ENCODE measurements around the gene HDAC7. TPM values are rescaled to one million over a fixed set of nuclear protein-coding genes. Genes with fewer than 3 reads are reported as not detected.

Gene HDAC7
- total and polyA plus RNA-seq, 4 donors, result 3.5 to 14.7 (median 7.2) TPM

DNA sequence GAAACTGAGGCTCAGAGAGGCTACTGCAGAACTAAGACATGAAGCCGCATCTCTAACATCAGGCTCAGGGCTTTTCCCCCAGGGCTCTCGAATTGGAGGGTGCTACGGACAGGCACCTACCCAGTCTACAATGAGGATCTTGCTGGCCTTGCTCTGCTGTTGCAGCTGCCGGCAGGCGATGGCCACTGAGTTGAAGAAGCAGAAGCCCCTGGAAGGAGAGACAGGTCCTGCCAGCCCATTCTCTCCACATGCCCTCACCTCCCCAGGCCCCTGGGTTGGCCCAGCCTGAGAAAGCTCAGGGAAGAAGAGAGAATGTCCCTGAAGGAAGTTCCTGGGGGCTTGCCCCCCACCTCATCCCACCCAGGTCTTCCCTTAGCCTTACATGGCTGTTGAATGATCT is 30.6 kb downstream of the HDAC7 start:
- no peak for DNase-seq (ENCODE audit: low spot score)
- Histone ChIP-seq H3K9me3 (ENCODE audit: control insufficient read depth in 4 of 4, low read length in 3 of 4) (no peaks in the 10 kb centered on the region), H3K27me3 (ENCODE audit: control insufficient read depth in 4 of 4, insufficient read depth in 4 of 4, low read length in 3 of 4) (no peaks in the 10 kb centered on the region), H3K4me3 (ENCODE audit: low read depth in 1 of 3, low read length in 3 of 3) (no peak overlapping the region), H3K9ac (ENCODE audit: low read depth in 1 of 2, low read length in 2 of 2) (no peak overlapping the region), H3K4me1 (ENCODE audit: control insufficient read depth in 4 of 4, insufficient read depth in 4 of 4, low read length in 3 of 4) (no peaks in the 10 kb centered on the region), H3K27ac (ENCODE audit: low read depth in 1 of 2, low read length in 2 of 2) (no peak overlapping the region), H3K36me3 (ENCODE audit: control insufficient read depth in 4 of 4, insufficient read depth in 3 of 4, low read depth in 1 of 4, low read length in 3 of 4) (peaks cover 4 to 37% (median 4%) of the 10 kb centered on the region in 4 donors)
- TF ChIP-seq, protein P1, sequence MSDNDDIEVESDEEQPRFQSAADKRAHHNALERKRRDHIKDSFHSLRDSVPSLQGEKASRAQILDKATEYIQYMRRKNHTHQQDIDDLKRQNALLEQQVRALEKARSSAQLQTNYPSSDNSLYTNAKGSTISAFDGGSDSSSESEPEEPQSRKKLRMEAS (IDR thresholded peaks at IDR 0.05), result no peak
- TF ChIP-seq FOXA2 (IDR thresholded peaks at IDR 0.05), result no peak
- no peak for TF ChIP-seq FOXA1 (IDR thresholded peaks at IDR 0.05)
- TF ChIP-seq, protein P2, sequence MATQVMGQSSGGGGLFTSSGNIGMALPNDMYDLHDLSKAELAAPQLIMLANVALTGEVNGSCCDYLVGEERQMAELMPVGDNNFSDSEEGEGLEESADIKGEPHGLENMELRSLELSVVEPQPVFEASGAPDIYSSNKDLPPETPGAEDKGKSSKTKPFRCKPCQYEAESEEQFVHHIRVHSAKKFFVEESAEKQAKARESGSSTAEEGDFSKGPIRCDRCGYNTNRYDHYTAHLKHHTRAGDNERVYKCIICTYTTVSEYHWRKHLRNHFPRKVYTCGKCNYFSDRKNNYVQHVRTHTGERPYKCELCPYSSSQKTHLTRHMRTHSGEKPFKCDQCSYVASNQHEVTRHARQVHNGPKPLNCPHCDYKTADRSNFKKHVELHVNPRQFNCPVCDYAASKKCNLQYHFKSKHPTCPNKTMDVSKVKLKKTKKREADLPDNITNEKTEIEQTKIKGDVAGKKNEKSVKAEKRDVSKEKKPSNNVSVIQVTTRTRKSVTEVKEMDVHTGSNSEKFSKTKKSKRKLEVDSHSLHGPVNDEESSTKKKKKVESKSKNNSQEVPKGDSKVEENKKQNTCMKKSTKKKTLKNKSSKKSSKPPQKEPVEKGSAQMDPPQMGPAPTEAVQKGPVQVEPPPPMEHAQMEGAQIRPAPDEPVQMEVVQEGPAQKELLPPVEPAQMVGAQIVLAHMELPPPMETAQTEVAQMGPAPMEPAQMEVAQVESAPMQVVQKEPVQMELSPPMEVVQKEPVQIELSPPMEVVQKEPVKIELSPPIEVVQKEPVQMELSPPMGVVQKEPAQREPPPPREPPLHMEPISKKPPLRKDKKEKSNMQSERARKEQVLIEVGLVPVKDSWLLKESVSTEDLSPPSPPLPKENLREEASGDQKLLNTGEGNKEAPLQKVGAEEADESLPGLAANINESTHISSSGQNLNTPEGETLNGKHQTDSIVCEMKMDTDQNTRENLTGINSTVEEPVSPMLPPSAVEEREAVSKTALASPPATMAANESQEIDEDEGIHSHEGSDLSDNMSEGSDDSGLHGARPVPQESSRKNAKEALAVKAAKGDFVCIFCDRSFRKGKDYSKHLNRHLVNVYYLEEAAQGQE (IDR thresholded peaks at IDR 0.05), result no peak
- TF ChIP-seq JUND (IDR thresholded peaks at IDR 0.05), result no peak
- TF ChIP-seq YY1 (IDR thresholded peaks at IDR 0.05), result no peak
- no peak for TF ChIP-seq TAF1 (conservative IDR thresholded peaks at IDR 0.05)
- TF ChIP-seq, protein P3, sequence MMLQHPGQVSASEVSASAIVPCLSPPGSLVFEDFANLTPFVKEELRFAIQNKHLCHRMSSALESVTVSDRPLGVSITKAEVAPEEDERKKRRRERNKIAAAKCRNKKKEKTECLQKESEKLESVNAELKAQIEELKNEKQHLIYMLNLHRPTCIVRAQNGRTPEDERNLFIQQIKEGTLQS (IDR thresholded peaks at IDR 0.05), result no peak
- TF ChIP-seq HNF4A (conservative IDR thresholded peaks at IDR 0.05), result no peak
- TF ChIP-seq, protein P4, sequence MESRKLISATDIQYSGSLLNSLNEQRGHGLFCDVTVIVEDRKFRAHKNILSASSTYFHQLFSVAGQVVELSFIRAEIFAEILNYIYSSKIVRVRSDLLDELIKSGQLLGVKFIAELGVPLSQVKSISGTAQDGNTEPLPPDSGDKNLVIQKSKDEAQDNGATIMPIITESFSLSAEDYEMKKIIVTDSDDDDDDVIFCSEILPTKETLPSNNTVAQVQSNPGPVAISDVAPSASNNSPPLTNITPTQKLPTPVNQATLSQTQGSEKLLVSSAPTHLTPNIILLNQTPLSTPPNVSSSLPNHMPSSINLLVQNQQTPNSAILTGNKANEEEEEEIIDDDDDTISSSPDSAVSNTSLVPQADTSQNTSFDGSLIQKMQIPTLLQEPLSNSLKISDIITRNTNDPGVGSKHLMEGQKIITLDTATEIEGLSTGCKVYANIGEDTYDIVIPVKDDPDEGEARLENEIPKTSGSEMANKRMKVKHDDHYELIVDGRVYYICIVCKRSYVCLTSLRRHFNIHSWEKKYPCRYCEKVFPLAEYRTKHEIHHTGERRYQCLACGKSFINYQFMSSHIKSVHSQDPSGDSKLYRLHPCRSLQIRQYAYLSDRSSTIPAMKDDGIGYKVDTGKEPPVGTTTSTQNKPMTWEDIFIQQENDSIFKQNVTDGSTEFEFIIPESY (IDR thresholded peaks at IDR 0.05), result no peak
- no peak for TF ChIP-seq RAD21 (IDR thresholded peaks at IDR 0.05)
- TF ChIP-seq GABPA (IDR thresholded peaks at IDR 0.05 in 1 of 2, conservative IDR thresholded peaks at IDR 0.05 in 1 of 2), result no peak
- TF ChIP-seq EGR1 (IDR thresholded peaks at IDR 0.05; ENCODE audit: low read depth in 2 of 2), result no peak
- TF ChIP-seq HNF4G (IDR thresholded peaks at IDR 0.05), result no peak
- no peak for TF ChIP-seq RXRA (IDR thresholded peaks at IDR 0.05)
- TF ChIP-seq, protein P5, sequence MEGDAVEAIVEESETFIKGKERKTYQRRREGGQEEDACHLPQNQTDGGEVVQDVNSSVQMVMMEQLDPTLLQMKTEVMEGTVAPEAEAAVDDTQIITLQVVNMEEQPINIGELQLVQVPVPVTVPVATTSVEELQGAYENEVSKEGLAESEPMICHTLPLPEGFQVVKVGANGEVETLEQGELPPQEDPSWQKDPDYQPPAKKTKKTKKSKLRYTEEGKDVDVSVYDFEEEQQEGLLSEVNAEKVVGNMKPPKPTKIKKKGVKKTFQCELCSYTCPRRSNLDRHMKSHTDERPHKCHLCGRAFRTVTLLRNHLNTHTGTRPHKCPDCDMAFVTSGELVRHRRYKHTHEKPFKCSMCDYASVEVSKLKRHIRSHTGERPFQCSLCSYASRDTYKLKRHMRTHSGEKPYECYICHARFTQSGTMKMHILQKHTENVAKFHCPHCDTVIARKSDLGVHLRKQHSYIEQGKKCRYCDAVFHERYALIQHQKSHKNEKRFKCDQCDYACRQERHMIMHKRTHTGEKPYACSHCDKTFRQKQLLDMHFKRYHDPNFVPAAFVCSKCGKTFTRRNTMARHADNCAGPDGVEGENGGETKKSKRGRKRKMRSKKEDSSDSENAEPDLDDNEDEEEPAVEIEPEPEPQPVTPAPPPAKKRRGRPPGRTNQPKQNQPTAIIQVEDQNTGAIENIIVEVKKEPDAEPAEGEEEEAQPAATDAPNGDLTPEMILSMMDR (IDR thresholded peaks at IDR 0.05; ENCODE audit: low read depth, low read length, missing input control), result no peak
- TF ChIP-seq SP1 (IDR thresholded peaks at IDR 0.05), result no peak
- TF ChIP-seq NR2F2 (IDR thresholded peaks at IDR 0.05), result no peak
- WGBS, result 94% methylated on average over 5 of the region's 5 CpGs

Data from liver (tissue), 9 donors.